Skeletal muscle satellite cell (primary cell): ENCODE measurements around the gene DNTT.

ENCODE experiments used
- H3K27me3 ChIP-seq: 2 replicates; pipeline ENCODE4 v1.7.0; 2013; ENCODE audit warnings: low read length; ENCODE audit not compliant: control insufficient read depth, insufficient read depth
- H3K36me3 ChIP-seq: 2 replicates; pipeline ENCODE4 v1.7.0; 2013; ENCODE audit warnings: mild to moderate bottlenecking, control low read depth, low read length; ENCODE audit not compliant: insufficient read depth
- H3K4me1 ChIP-seq: 2 replicates; pipeline ENCODE4 v1.7.0; 2013; ENCODE audit warnings: low read length; ENCODE audit not compliant: control insufficient read depth, insufficient read depth
- H3K4me2 ChIP-seq: 2 replicates; pipeline ENCODE4 v1.7.0; 2013; ENCODE audit warnings: mild to moderate bottlenecking, low read length
- H3K4me3 ChIP-seq: 2 replicates; pipeline ENCODE4 v1.7.0; 2013; ENCODE audit warnings: low read length
- H3K9ac ChIP-seq: 2 replicates; pipeline ENCODE4 v1.7.0; 2013; ENCODE audit warnings: mild to moderate bottlenecking, low read depth, low read length, moderate library complexity
- H3K9me3 ChIP-seq: replicated peaks from 2 replicates; pipeline ENCODE4 v1.7.0; 2013; ENCODE audit warnings: mild to moderate bottlenecking, control low read depth, low read length

The DNTT gene

DNA sequence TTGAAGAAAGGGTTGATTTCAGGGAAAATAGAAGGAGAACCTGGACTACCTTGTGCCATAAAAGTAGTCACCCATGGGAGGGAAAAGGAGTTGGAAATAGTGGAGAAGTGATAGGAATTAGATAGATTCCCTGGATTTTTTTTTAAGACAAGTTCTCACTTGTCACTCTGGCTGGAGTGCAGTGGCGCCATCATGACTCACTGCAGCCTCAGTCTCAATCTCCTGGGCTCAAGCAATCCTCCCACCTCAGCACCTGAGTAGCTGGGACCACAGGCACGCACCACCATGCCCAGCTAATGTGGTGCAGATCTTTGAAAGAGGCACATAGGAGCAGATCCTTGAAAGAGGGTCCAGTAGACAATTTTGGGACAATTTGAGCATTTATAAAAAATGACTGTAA lies 23.4 kb upstream of the DNTT start:
- no peaks in the 10 kb centered on the region for H3K36me3 ChIP-seq
- no peak overlapping the region for H3K9ac ChIP-seq
- H3K9me3 ChIP-seq, result no peaks in the 10 kb centered on the region
- no peak overlapping the region for H3K4me2 ChIP-seq
- no peak overlapping the region for H3K4me3 ChIP-seq
- no peaks in the 10 kb centered on the region for H3K27me3 ChIP-seq
- no peaks in the 10 kb centered on the region for H3K4me1 ChIP-seq

- H3K9ac ChIP-seq, result no peak overlapping the region
- H3K4me2 ChIP-seq, result no peak overlapping the region
- no peaks in the 10 kb centered on the region for H3K4me1 ChIP-seq
- H3K4me3 ChIP-seq, result no peak overlapping the region
- H3K27me3 ChIP-seq, result no peaks in the 10 kb centered on the region
- no peaks in the 10 kb centered on the region for H3K9me3 ChIP-seq
- H3K36me3 ChIP-seq, result no peaks in the 10 kb centered on the region
Observed at GRCh38 chr10:96281444-96282029, 22.7 kb upstream of the DNTT start.

- H3K4me3 ChIP-seq, result no peak overlapping the region
- no peaks in the 10 kb centered on the region for H3K36me3 ChIP-seq
- H3K9me3 ChIP-seq, result no peaks in the 10 kb centered on the region
- no peak overlapping the region for H3K9ac ChIP-seq
- peaks cover 5% of the 10 kb centered on the region for H3K27me3 ChIP-seq
- no peak overlapping the region for H3K4me2 ChIP-seq
- H3K4me1 ChIP-seq, result no peaks in the 10 kb centered on the region
Observed at GRCh38 chr10:96283351-96283750, 20.9 kb upstream of the DNTT start.

GRCh38 chr10:96283756-96284155 lies 20.5 kb upstream of the DNTT start:
- Histone ChIP-seq H3K9me3 (no peaks in the 10 kb centered on the region), H3K27me3 (peaks cover 5% of the 10 kb centered on the region), H3K9ac (no peak overlapping the region), H3K4me3 (no peak overlapping the region), H3K36me3 (no peaks in the 10 kb centered on the region), H3K4me2 (no peak overlapping the region), H3K4me1 (no peaks in the 10 kb centered on the region)

DNA sequence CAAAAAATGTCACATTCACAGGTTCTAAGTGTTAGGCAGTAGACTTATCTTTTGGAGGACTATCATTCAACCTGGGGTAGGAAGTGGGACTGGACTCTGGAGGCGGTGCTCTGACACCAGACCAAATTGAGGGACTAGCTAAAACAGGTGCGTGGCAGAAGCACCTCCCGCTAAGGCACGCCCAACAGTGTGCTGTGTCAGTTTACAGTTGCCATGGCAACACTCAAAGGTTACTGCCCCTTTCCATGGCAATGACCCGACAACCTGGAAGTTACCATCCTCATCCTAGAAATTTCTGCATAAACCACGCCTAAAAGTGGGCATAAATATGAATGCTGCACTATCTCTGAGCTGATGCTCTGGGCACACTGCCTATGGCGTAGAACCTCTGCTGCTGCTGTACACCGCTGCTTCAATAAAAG lies 18.9 kb upstream of the DNTT start:
- Histone ChIP-seq H3K27me3 (peaks cover 5% of the 10 kb centered on the region), H3K9ac (no peak overlapping the region), H3K4me1 (no peaks in the 10 kb centered on the region), H3K36me3 (no peaks in the 10 kb centered on the region), H3K4me2 (no peak overlapping the region), H3K4me3 (no peak overlapping the region), H3K9me3 (no peaks in the 10 kb centered on the region)

DNA sequence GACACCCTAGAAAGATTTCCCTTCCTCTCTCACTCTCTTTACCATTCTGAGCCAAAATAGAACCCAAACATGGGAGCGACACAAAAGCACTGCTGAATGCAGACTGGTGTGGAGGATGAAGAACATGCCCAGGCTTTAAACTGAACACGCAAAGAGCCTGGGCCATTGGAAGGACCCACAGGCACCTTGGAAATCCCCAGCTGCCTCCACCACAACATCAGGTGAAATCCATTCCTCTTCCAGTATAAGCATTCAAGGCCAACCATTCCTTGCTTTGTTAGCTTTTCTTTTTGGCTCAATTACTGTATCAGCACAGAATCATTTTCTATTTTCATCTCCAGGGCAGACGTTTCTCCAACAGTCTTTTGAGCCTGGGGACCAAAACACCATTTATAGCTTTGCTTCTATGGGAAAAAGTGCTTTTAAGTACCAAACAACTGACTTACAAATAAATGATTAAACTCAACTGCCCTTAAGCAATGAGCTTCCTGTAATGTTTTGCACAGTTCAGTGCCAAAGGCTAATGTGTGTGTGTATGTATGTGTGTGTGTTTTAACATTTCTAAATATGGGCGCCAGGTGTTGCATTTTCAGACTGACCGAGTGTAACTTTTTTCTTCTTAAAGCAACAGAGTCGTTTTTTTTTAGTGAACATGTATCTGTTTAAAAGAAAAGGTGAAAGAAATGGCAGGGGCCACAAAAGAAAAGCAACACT lies 16.7 kb upstream of the DNTT start:
- H3K36me3 ChIP-seq, result no peaks in the 10 kb centered on the region

DNA sequence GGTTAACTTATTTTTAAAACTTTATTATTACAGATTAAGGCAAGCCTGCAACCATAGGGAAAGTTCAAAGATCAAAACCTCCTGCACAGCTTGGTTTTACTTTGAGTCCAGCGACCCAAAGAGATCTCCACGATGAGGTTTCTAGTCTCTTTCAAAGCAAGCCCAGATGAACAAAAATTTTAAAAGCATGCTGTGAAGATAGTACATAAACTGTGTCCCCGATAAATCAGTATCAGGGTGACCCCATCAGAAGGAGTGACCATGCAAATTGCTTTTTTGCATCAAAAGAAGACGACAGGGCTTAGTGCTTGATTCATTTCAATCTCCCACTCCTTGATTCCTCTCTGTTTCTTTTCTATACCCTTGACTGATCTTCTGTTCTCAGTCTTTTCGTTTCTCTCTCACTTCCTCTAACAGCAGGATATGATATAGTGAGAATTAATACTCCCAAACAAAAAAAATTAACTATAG lies 16.0 kb upstream of the DNTT start:
- H3K36me3 ChIP-seq, result no peaks in the 10 kb centered on the region
- H3K4me1 ChIP-seq, result no peaks in the 10 kb centered on the region
- peaks cover 13% of the 10 kb centered on the region for H3K27me3 ChIP-seq
- H3K9ac ChIP-seq, result no peak overlapping the region
- H3K4me2 ChIP-seq, result no peak overlapping the region
- H3K9me3 ChIP-seq, result no peaks in the 10 kb centered on the region
- no peak overlapping the region for H3K4me3 ChIP-seq

More for the DNA sequence above, 16.7 kb upstream of the DNTT start:
- peaks cover 13% of the 10 kb centered on the region for H3K27me3 ChIP-seq
- H3K4me1 ChIP-seq, result no peaks in the 10 kb centered on the region
- H3K9ac ChIP-seq, result no peak overlapping the region
- H3K9me3 ChIP-seq, result no peaks in the 10 kb centered on the region
- no peak overlapping the region for H3K4me3 ChIP-seq
- H3K4me2 ChIP-seq, result no peak overlapping the region

DNA sequence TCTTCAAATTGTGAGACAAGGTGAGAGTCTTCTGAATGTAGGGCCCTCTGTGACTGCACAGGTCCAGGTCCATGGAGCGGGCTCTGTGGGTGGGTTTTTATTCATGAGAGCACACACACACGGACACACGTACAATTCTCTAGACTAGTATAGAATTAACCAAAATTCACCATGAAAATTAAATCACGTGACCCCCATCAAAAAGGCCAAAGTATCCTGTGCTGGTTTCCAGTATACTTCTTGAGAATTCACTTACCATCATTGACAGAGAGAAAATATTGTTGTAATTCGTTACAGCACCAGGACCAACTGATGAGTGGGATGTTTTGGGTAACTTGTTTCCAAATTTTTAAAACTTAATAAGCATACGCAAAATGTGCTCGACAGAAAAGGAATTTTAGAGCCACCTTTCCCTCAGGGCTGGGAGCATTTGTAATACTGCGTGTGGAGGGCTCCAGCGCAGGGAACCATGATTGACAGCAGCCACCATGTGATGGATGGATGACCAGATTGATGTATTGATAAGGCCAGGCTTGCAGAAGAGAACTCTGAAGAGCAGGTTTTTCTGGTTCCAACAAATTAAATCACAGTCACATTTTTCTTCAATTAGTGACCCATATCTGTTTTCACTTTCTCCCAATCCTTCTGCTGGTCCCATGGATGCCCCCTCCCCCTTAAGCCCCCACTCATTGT lies 14.9 kb upstream of the DNTT start:
- no peaks in the 10 kb centered on the region for H3K4me1 ChIP-seq
- no peak overlapping the region for H3K4me2 ChIP-seq
- H3K36me3 ChIP-seq, result no peaks in the 10 kb centered on the region
- peaks cover 13% of the 10 kb centered on the region for H3K27me3 ChIP-seq
- H3K9me3 ChIP-seq, result no peaks in the 10 kb centered on the region
- H3K4me3 ChIP-seq, result no peak overlapping the region
- H3K9ac ChIP-seq, result no peak overlapping the region

- Histone ChIP-seq H3K27me3 (peaks cover 21% of the 10 kb centered on the region), H3K36me3 (no peaks in the 10 kb centered on the region), H3K9ac (no peak overlapping the region), H3K4me2 (no peak overlapping the region), H3K4me3 (no peak overlapping the region), H3K9me3 (no peaks in the 10 kb centered on the region), H3K4me1 (no peaks in the 10 kb centered on the region)
Observed at GRCh38 chr10:96290368-96291133, 13.7 kb upstream of the DNTT start.

DNA sequence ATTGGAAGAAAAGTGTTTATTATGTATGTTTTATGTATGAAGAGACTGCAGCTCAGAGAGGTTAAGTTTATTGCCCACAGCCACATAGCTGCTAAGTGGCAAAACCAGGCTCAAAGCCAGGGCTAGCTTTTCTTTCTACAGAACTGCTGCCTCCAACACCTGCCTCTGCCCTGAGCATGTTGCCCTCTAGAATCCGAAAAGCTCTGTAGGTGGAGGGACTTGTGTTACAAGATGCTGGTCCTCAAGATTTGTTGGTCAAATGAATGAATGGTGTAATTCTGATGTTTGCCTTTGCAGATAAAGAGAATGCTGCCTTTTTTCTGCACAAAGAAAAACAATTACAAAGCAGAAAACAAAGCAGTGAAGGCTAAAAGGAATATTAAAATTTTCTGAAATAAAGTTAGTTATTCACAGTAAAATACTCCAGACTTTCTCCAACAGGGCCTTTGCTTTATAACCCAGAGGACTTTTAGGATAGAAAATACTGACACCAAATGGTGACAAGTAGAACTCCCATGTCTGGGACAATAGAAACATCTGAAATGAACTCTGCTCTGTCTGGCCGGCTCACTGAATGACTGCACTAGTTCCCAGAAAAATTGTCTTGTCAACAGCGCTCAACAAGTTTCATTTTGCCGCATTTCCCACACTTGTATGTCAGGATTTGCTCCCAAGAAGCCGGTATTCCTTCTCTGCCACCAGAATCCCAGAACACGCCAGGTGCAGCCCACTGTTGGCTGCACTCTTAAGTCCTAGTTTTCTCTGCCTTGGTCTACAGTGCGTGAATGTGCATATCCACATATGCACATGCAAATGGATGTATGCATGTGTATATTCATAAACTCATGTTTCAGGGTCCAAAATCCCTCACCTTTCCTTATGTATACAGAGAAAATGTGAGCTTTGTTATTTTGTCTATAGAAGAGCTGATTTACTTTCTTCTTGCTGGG lies 11.0 kb upstream of the DNTT start:
- no peak overlapping the region for H3K4me2 ChIP-seq
- H3K4me1 ChIP-seq, result no peaks in the 10 kb centered on the region
- H3K9me3 ChIP-seq, result no peaks in the 10 kb centered on the region
- H3K9ac ChIP-seq, result no peak overlapping the region
- peaks cover 23% of the 10 kb centered on the region for H3K27me3 ChIP-seq
- no peaks in the 10 kb centered on the region for H3K36me3 ChIP-seq
- no peak overlapping the region for H3K4me3 ChIP-seq
